HEK293T (cell line): ENCODE results near the gene TFAP2C.

Experiments
- CTCF ChIA-PET: fragments of 350-600 bp; formaldehyde crosslinking; extraction: SDS; loops from one replicate; lab custom pipeline; 2021; ENCODE audit warnings: antibody characterized with exemption, inconsistent platforms; lab: Yijun Ruan, JAX
- POLR2A ChIA-PET: fragments of 350-600 bp; formaldehyde crosslinking; extraction: SDS; loops from one replicate; lab custom pipeline; 2020; ENCODE audit warnings: antibody characterized with exemption, inconsistent platforms; lab: Yijun Ruan, JAX
- DNase-seq: peaks from one replicate; pipeline ENCODE4 v3.0.0; 2012; ENCODE audit warnings: mixed read lengths; ENCODE audit errors: extremely low spot score
- ARNT ChIP-seq: fragments of 450-650 bp; IDR thresholded peaks from 2 replicates; pipeline ENCODE4 v1.6.1; 2017; ENCODE audit warnings: mild to moderate bottlenecking
- BHLHE40 ChIP-seq: fragments of 450-650 bp; IDR thresholded peaks from 2 replicates; pipeline ENCODE4 v1.6.1; 2016; ENCODE audit warnings: mild to moderate bottlenecking, moderate library complexity, borderline replicate concordance
- CTBP1 ChIP-seq: fragments of 450-650 bp; IDR thresholded peaks from 2 replicates; pipeline ENCODE4 v1.6.1; 2016; ENCODE audit warnings: borderline replicate concordance
- ELF4 ChIP-seq: fragments of 450-650 bp; IDR thresholded peaks from 2 replicates; pipeline ENCODE4 v1.6.1; 2017; ENCODE audit warnings: antibody characterized with exemption
- FOXA1 ChIP-seq: fragments of 450-650 bp; IDR thresholded peaks from 2 replicates; pipeline ENCODE4 v1.6.1; 2016; ENCODE audit warnings: mild to moderate bottlenecking
- FOXK2 ChIP-seq: fragments of 450-650 bp; IDR thresholded peaks from 2 replicates; pipeline ENCODE4 v1.6.1; 2016; ENCODE audit warnings: mild to moderate bottlenecking
- FOXM1 ChIP-seq: fragments of 450-650 bp; IDR thresholded peaks from 2 replicates; pipeline ENCODE4 v1.6.1; 2017; ENCODE audit warnings: mild to moderate bottlenecking, borderline replicate concordance
- HDGF ChIP-seq: fragments of 450-650 bp; IDR thresholded peaks from 2 replicates; pipeline ENCODE4 v1.6.1; 2017; ENCODE audit warnings: antibody characterized with exemption, borderline replicate concordance
- L3MBTL2 ChIP-seq: fragments of 450-650 bp; conservative IDR thresholded peaks from 2 replicates; pipeline ENCODE4 v1.6.1; 2016; ENCODE audit warnings: mild to moderate bottlenecking
- LEF1 ChIP-seq: fragments of 450-650 bp; IDR thresholded peaks from 2 replicates; pipeline ENCODE4 v1.6.1; 2017; ENCODE audit warnings: mild to moderate bottlenecking, borderline replicate concordance
- NFRKB ChIP-seq: fragments of 450-650 bp; IDR thresholded peaks from 2 replicates; pipeline ENCODE4 v1.6.1; 2016; ENCODE audit warnings: mild to moderate bottlenecking, moderate library complexity
- PKNOX1 ChIP-seq: fragments of 450-650 bp; IDR thresholded peaks from 2 replicates; pipeline ENCODE4 v1.6.1; 2016
- SP1 ChIP-seq: fragments of 450-650 bp; IDR thresholded peaks from 2 replicates; pipeline ENCODE4 v1.6.1; 2017
- SUZ12 ChIP-seq: fragments of 450-650 bp; IDR thresholded peaks from 2 replicates; pipeline ENCODE4 v1.6.1; 2016; ENCODE audit warnings: mild to moderate bottlenecking
- TARDBP ChIP-seq: fragments of 450-650 bp; IDR thresholded peaks from 2 replicates; pipeline ENCODE4 v1.6.1; 2016
- ZNF384 ChIP-seq: fragments of 450-650 bp; IDR thresholded peaks from 2 replicates; pipeline ENCODE4 v1.6.1; 2016

The TFAP2C gene

GRCh38 chr20:56629464-56630085, 469 bp downstream of the TFAP2C start:
- TF ChIP-seq CTBP1 (no peak), FOXM1 (no peak), FOXA1 (no peak), ELF4 (no peak), SUZ12 (no peak), L3MBTL2 (peak; percentile 70; the same call in 1 of the 2 replicates), HDGF (no peak)
- POLR2A ChIA-PET, result no interaction called here
- peak; percentile 26 for DNase-seq
- CTCF ChIA-PET, result interaction anchor here (0.7 to 1.7 kb wide), 9 partner anchors 11 to 432 kb away, joined by 3 to 6 read pairs (median 3); no protein-coding TSS in a partner anchor

- ChIA-PET CTCF (interaction anchor here (0.7 to 1.7 kb wide), 9 partner anchors 12 to 432 kb away, joined by 3 to 6 read pairs (median 3); no protein-coding TSS in a partner anchor), POLR2A (no interaction called here)
- TF ChIP-seq BHLHE40 (no peak), LEF1 (no peak), FOXK2 (no peak), ZNF384 (no peak), SP1 (no peak), NFRKB (no peak), PKNOX1 (no peak), CTBP1 (no peak), TARDBP (no peak), ARNT (no peak), L3MBTL2 (no peak; the same call in none of the 2 replicates), FOXM1 (no peak), SUZ12 (no peak), HDGF (no peak), ELF4 (no peak), FOXA1 (no peak)
- peak; percentile 87 for DNase-seq
Observed at GRCh38 chr20:56630086-56630493, 984 bp downstream of the TFAP2C start.

- TF ChIP-seq FOXK2 (no peak), NFRKB (no peak), L3MBTL2 (no peak), CTBP1 (no peak)
- no peak for DNase-seq
- POLR2A ChIA-PET, result no interaction called here
- CTCF ChIA-PET, result interaction anchor here (0.6 to 1.3 kb wide), 6 partner anchors 24 to 431 kb away, joined by 3 to 6 read pairs (median 3); no protein-coding TSS in a partner anchor
Observed at GRCh38 chr20:56630506-56631317, 1.6 kb downstream of the TFAP2C start.

- ChIA-PET POLR2A (no interaction called here), CTCF (no interaction called here)
- DNase-seq, result no peak
- TF ChIP-seq PKNOX1 (no peak), SUZ12 (no peak), BHLHE40 (no peak), NFRKB (no peak)
Observed at GRCh38 chr20:56631318-56631989, 2.3 kb downstream of the TFAP2C start.

GRCh38 chr20:56631990-56632327, 2.9 kb downstream of the TFAP2C start:
- POLR2A ChIA-PET, result no interaction called here
- CTCF ChIA-PET, result no interaction called here
- no peak for DNase-seq
- no peak for TF ChIP-seq SP1
- no peak for TF ChIP-seq ARNT
- TF ChIP-seq FOXK2, result no peak
- TF ChIP-seq HDGF, result no peak
- no peak for TF ChIP-seq ELF4
- no peak for TF ChIP-seq L3MBTL2
- no peak for TF ChIP-seq LEF1
- no peak for TF ChIP-seq PKNOX1
- TF ChIP-seq CTBP1, result no peak
- no peak for TF ChIP-seq FOXA1
- no peak for TF ChIP-seq FOXM1
- TF ChIP-seq BHLHE40, result no peak
- no peak for TF ChIP-seq TARDBP
- TF ChIP-seq ZNF384, result no peak
- no peak for TF ChIP-seq SUZ12
- no peak for TF ChIP-seq NFRKB

- CTCF ChIA-PET, result no interaction called here
- POLR2A ChIA-PET, result no interaction called here
Observed at GRCh38 chr20:56634307-56634706, 5.2 kb downstream of the TFAP2C start.

More at GRCh38 chr20:56634307-56634706, 5.2 kb downstream of the TFAP2C start:
- no peak for TF ChIP-seq ELF4
- no peak for TF ChIP-seq SP1
- TF ChIP-seq NFRKB, result no peak
- no peak for TF ChIP-seq L3MBTL2
- no peak for TF ChIP-seq ZNF384
- no peak for TF ChIP-seq TARDBP
- DNase-seq, result no peak
